HEK293 (cell line): ENCODE results near the gene SH2B2.

Experiments
- YY1 ChIP-seq: fragments of 450-650 bp; formaldehyde crosslinking; IDR thresholded peaks from 2 replicates; pipeline ENCODE4 v1.5.1; 2018; ENCODE audit warnings: missing biosample characterization, missing genetic modification characterization
- ZNF146 ChIP-seq: fragments of 450-650 bp; formaldehyde crosslinking; IDR thresholded peaks from 2 replicates; pipeline ENCODE4 v1.5.1; 2016; ENCODE audit warnings: missing biosample characterization, missing genetic modification characterization
- ZNF558 ChIP-seq: fragments of 450-650 bp; formaldehyde crosslinking; IDR thresholded peaks from 2 replicates; pipeline ENCODE4 v1.5.1; 2016; ENCODE audit warnings: missing biosample characterization, missing genetic modification characterization
- TF ChIP-seq, protein P1 (sequence below): sonication (generic); formaldehyde crosslinking; IDR thresholded peaks from 2 replicates; pipeline ENCODE4 v1.8.1; 2022; ENCODE audit warnings: mild to moderate bottlenecking, moderate library complexity, missing genetic modification reagents
- TF ChIP-seq, protein P2 (sequence below): fragments of 450-650 bp; formaldehyde crosslinking; IDR thresholded peaks from 2 replicates; pipeline ENCODE4 v1.5.1; 2016; ENCODE audit warnings: missing biosample characterization, missing genetic modification characterization

DNA sequence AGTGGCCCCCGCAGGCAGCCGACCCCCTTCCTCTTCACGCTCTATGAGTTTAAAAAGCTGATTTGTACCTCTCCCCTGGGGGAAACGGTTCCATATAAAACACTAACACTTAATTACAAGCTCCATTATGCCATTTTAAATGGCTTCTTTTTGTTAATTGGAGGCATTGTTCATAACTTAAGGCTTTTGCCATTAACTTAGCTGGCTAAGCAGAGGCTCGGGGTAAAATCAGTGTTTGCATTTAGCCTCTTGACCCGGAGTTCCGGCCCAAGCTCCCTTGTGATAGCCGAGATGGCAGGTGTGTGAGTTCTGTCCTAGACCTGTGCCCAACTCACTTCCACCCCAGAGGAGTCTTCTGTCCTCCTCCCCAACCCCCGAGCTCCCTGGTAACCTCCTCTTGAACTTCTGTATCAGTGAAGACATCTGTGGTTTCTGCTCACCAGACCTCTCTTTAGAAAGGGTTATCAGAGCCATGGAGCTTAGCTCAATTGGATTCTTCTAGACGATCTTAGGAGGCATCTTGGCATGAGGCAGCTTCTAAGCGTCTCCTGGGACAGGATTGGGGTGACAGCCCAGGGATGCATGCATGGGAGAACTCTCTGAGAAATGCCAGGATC, 34.2 kb upstream of the SH2B2 start:
- no peak for TF ChIP-seq ZNF146
- TF ChIP-seq ZNF558 (tag by site-specific recombination), result no peak
- TF ChIP-seq, protein P1, sequence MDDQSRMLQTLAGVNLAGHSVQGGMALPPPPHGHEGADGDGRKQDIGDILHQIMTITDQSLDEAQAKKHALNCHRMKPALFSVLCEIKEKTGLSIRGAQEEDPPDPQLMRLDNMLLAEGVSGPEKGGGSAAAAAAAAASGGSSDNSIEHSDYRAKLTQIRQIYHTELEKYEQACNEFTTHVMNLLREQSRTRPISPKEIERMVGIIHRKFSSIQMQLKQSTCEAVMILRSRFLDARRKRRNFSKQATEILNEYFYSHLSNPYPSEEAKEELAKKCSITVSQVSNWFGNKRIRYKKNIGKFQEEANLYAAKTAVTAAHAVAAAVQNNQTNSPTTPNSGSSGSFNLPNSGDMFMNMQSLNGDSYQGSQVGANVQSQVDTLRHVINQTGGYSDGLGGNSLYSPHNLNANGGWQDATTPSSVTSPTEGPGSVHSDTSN (CRISPR knock-in tag), result no peak
- TF ChIP-seq YY1 (tag by site-specific recombination), result no peak
- TF ChIP-seq, protein P2, sequence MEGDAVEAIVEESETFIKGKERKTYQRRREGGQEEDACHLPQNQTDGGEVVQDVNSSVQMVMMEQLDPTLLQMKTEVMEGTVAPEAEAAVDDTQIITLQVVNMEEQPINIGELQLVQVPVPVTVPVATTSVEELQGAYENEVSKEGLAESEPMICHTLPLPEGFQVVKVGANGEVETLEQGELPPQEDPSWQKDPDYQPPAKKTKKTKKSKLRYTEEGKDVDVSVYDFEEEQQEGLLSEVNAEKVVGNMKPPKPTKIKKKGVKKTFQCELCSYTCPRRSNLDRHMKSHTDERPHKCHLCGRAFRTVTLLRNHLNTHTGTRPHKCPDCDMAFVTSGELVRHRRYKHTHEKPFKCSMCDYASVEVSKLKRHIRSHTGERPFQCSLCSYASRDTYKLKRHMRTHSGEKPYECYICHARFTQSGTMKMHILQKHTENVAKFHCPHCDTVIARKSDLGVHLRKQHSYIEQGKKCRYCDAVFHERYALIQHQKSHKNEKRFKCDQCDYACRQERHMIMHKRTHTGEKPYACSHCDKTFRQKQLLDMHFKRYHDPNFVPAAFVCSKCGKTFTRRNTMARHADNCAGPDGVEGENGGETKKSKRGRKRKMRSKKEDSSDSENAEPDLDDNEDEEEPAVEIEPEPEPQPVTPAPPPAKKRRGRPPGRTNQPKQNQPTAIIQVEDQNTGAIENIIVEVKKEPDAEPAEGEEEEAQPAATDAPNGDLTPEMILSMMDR (tag by site-specific recombination), result no peak
